ENCODE data around the gene LY86. TPM values are rescaled to one million over a fixed set of nuclear protein-coding genes. Genes with fewer than 3 reads are reported as not detected.

Gene LY86
- total RNA-seq, 1 donor from 2014 or later: not detected

GRCh38 chr6:6648692-6649343, 60.3 kb downstream of the LY86 start:
- no peaks in the 10 kb centered on the region for H3K36me3 ChIP-seq (ENCODE audit: control insufficient read depth, insufficient read depth, low read length)
- DNase-seq (ENCODE audit: low read depth) (no peak), FAIRE-seq (no peak)
- no peaks in the 10 kb centered on the region for H3K27me3 ChIP-seq (ENCODE audit: control insufficient read depth, insufficient read depth, low read length)
- TF ChIP-seq CTCF (IDR thresholded peaks at IDR 0.05; ENCODE audit: insufficient read depth, low read length, severe bottlenecking): no peak
- H3K4me3 ChIP-seq (ENCODE audit: low read depth, low read length): no peak overlapping the region

GRCh38 chr6:6649824-6650349, 61.4 kb downstream of the LY86 start:
- no peak overlapping the region for H3K4me3 ChIP-seq (ENCODE audit: low read depth, low read length)
- no peak for TF ChIP-seq CTCF (IDR thresholded peaks at IDR 0.05; ENCODE audit: insufficient read depth, low read length, severe bottlenecking)
- FAIRE-seq: no peak
- DNase-seq (ENCODE audit: low read depth): no peak
- H3K27me3 ChIP-seq (ENCODE audit: control insufficient read depth, insufficient read depth, low read length): no peaks in the 10 kb centered on the region
- no peaks in the 10 kb centered on the region for H3K36me3 ChIP-seq (ENCODE audit: control insufficient read depth, insufficient read depth, low read length)

GRCh38 chr6:6650839-6651238, 62.3 kb downstream of the LY86 start:
- Histone ChIP-seq H3K4me3 (ENCODE audit: low read depth, low read length) (no peak overlapping the region), H3K27me3 (ENCODE audit: control insufficient read depth, insufficient read depth, low read length) (no peaks in the 10 kb centered on the region), H3K36me3 (ENCODE audit: control insufficient read depth, insufficient read depth, low read length) (no peaks in the 10 kb centered on the region)
- TF ChIP-seq CTCF (IDR thresholded peaks at IDR 0.05; ENCODE audit: insufficient read depth, low read length, severe bottlenecking): no peak
- FAIRE-seq (no peak), DNase-seq (ENCODE audit: low read depth) (no peak)

- no peak for DNase-seq (ENCODE audit: low read depth)
- H3K4me3 ChIP-seq (ENCODE audit: low read depth, low read length): no peak overlapping the region
- no peaks in the 10 kb centered on the region for H3K27me3 ChIP-seq (ENCODE audit: control insufficient read depth, insufficient read depth, low read length)
- no peak for FAIRE-seq
- no peaks in the 10 kb centered on the region for H3K36me3 ChIP-seq (ENCODE audit: control insufficient read depth, insufficient read depth, low read length)
- TF ChIP-seq CTCF (IDR thresholded peaks at IDR 0.05; ENCODE audit: insufficient read depth, low read length, severe bottlenecking): no peak
Measured at GRCh38 chr6:6651335-6651734, 62.8 kb downstream of the LY86 start.

- Histone ChIP-seq H3K4me3 (ENCODE audit: low read depth, low read length) (no peak overlapping the region), H3K36me3 (ENCODE audit: control insufficient read depth, insufficient read depth, low read length) (no peaks in the 10 kb centered on the region), H3K27me3 (ENCODE audit: control insufficient read depth, insufficient read depth, low read length) (no peaks in the 10 kb centered on the region)
- no peak for DNase-seq (ENCODE audit: low read depth)
- TF ChIP-seq CTCF (IDR thresholded peaks at IDR 0.05; ENCODE audit: insufficient read depth, low read length, severe bottlenecking): no peak
- no peak for FAIRE-seq
Measured at GRCh38 chr6:6652932-6653331, 64.4 kb downstream of the LY86 start.
